Keratinocyte (primary cell): ENCODE data around the gene TK2. TPM values are rescaled to one million over a fixed set of nuclear protein-coding genes. Genes with fewer than 3 reads are reported as not detected.

Source experiments
- DNase-seq: peaks from one replicate; pipeline ENCODE4 v3.0.0-alpha.2; 2011; ENCODE audit warnings: low read depth, missing footprints, low spot score
- FAIRE-seq: peaks from 2 replicates; lab custom pipeline; 2011; peaks lifted over from hg19 to GRCh38; lab: Jason Lieb, UNC
- H2AFZ ChIP-seq: 2 replicates; pipeline ENCODE4 v1.6.0; 2012; ENCODE audit warnings: low read length, control low read depth, inconsistent platforms; ENCODE audit not compliant: control insufficient read depth
- H3K27ac ChIP-seq: 2 replicates; pipeline ENCODE4 v1.5.1; 2011; ENCODE audit warnings: low read length; ENCODE audit not compliant: control insufficient read depth, insufficient read depth
- H3K27me3 ChIP-seq: 3 replicates; pipeline ENCODE4 v1.6.0; 2011; ENCODE audit warnings: low read length; ENCODE audit not compliant: control insufficient read depth, insufficient read depth; ENCODE audit errors: extremely low read depth
- H3K36me3 ChIP-seq, 2 experiments: 2 replicates in 1 of 2; 3 replicates in 1 of 2; pipeline ENCODE4 v1.5.1; 2011; ENCODE audit warnings: low read length in 2 of 2, mild to moderate bottlenecking in 1 of 2; ENCODE audit not compliant: control insufficient read depth in 2 of 2, insufficient read depth in 2 of 2; ENCODE audit errors: extremely low read depth in 1 of 2
- H3K4me1 ChIP-seq: 3 replicates; pipeline ENCODE4 v1.5.1; 2011; ENCODE audit warnings: low read length; ENCODE audit not compliant: control insufficient read depth, insufficient read depth; ENCODE audit errors: extremely low read depth
- H3K4me2 ChIP-seq: 3 replicates; pipeline ENCODE4 v1.6.0; 2011; ENCODE audit warnings: low read depth, low read length; ENCODE audit not compliant: control insufficient read depth, insufficient read depth; ENCODE audit errors: extremely low read depth
- H3K4me3 ChIP-seq, 3 experiments: fragments of 200-600 bp in 1 of 3; sonication (generic) in 1 of 3; 2 replicates in 2 of 3; 3 replicates in 1 of 3; pipeline ENCODE4 v1.5.1; 2011 to 2016; ENCODE audit warnings: low read length in 3 of 3, mild to moderate bottlenecking in 3 of 3, control low read depth in 2 of 3, inconsistent platforms in 1 of 3, low read depth in 1 of 3, mixed read lengths in 1 of 3, mixed run types in 1 of 3, moderate library complexity in 1 of 3; ENCODE audit not compliant: control insufficient read depth in 2 of 3, insufficient read depth in 2 of 3; ENCODE audit errors: extremely low read depth in 1 of 3
- H3K79me2 ChIP-seq: 2 replicates; pipeline ENCODE4 v1.6.0; 2012; ENCODE audit warnings: low read length; ENCODE audit not compliant: control insufficient read depth, insufficient read depth
- H3K9ac ChIP-seq: 3 replicates; pipeline ENCODE4 v1.6.0; 2011; ENCODE audit warnings: low read length; ENCODE audit not compliant: control insufficient read depth, insufficient read depth; ENCODE audit errors: extremely low read depth
- H3K9me1 ChIP-seq: 3 replicates; pipeline ENCODE4 v1.6.0; 2011; ENCODE audit warnings: low read length; ENCODE audit not compliant: control insufficient read depth, insufficient read depth; ENCODE audit errors: extremely low read depth
- H3K9me3 ChIP-seq: 2 replicates; pipeline ENCODE4 v1.5.1; 2012; ENCODE audit warnings: low read depth, low read length; ENCODE audit not compliant: control insufficient read depth
- H4K20me1 ChIP-seq: 3 replicates; pipeline ENCODE4 v1.6.0; 2011; ENCODE audit warnings: low read length; ENCODE audit not compliant: control insufficient read depth, insufficient read depth; ENCODE audit errors: extremely low read depth
- CTCF ChIP-seq, 3 experiments: IDR thresholded peaks in 1 of 3; conservative IDR thresholded peaks in 1 of 3; optimal IDR thresholded peaks in 1 of 3; 2 replicates in 2 of 3; 3 replicates in 1 of 3; pipeline versions ENCODE3 to v1.5.1; 2011; ENCODE audit warnings: low read length in 3 of 3, mild to moderate bottlenecking in 3 of 3, moderate library complexity in 2 of 3, control low read depth in 1 of 3, inconsistent platforms in 1 of 3; ENCODE audit not compliant: insufficient read depth in 2 of 3; ENCODE audit errors: extremely low read depth in 1 of 3
- EZH2 ChIP-seq: IDR thresholded peaks from one replicate; pipeline ENCODE4 v1.6.1; 2012; ENCODE audit warnings: inconsistent platforms, mild to moderate bottlenecking, low read length, moderate library complexity
- dilution Hi-C: fragments of 300-500 bp; cut with MboI; formaldehyde crosslinking; loops from one replicate; pipeline ENCODE4 v1.7.0; 2020; ENCODE audit warnings: low sequenced_read_pairs; ENCODE audit not compliant: extremely low pct_ligation_motif_present
- polyA plus RNA-seq, 5 experiments: library from polyadenylated mRNA; depleted of rRNA in 3 of 5; stranded (reverse) in 3 of 5; stranded (forward) in 1 of 5; unstranded in 1 of 5; fragments of >200 nt; gene quantifications; 1 replicate in 1 of 5; 2 replicates in 3 of 5; 3 replicates in 1 of 5; pipeline versions ENCODE4 v1.2.1 to v1.2.3, GENCODE V29; 2011 to 2012; ENCODE audit warnings: missing spikeins in 2 of 5, low read depth in 1 of 5, low replicate concordance in 1 of 5

TK2 gene
- polyA plus RNA-seq, 1 donor (not counting 4 experiments of a cell fraction or from before 2014, with no cell fraction given): 19.7 TPM

- dilution Hi-C loops: no loop called here
- no peak for TF ChIP-seq CTCF (optimal IDR thresholded peaks at IDR 0.05 in 1 of 3, IDR thresholded peaks at IDR 0.05 in 1 of 3, conservative IDR thresholded peaks at IDR 0.05 in 1 of 3; ENCODE audit: extremely low read depth in 1 of 3, insufficient read depth in 2 of 3, low read length in 3 of 3)
- TF ChIP-seq EZH2: no peak
- no peak overlapping the region for H3K9ac ChIP-seq
- no peak overlapping the region for H3K4me2 ChIP-seq
- H3K79me2 ChIP-seq: no peaks in the 10 kb centered on the region
- peaks cover 3% of the 10 kb centered on the region for H3K4me1 ChIP-seq
- DNase-seq (no peak), FAIRE-seq (no peak)
- H3K9me1 ChIP-seq: no peaks in the 10 kb centered on the region
- H4K20me1 ChIP-seq: no peaks in the 10 kb centered on the region
- peaks cover 27% of the 10 kb centered on the region for H3K27me3 ChIP-seq
- H3K27ac ChIP-seq: no peak overlapping the region
- no peaks in the 10 kb centered on the region for H3K9me3 ChIP-seq
- H3K4me3 ChIP-seq: no peak overlapping the region
- H2AFZ ChIP-seq: no peak overlapping the region
- no peaks in the 10 kb centered on the region for H3K36me3 ChIP-seq
Observed at GRCh38 chr16:66459878-66460277, 90.0 kb downstream of the TK2 start.

GRCh38 chr16:66458853-66459252, 91.1 kb downstream of the TK2 start:
- H3K9me3 ChIP-seq: no peaks in the 10 kb centered on the region
- H3K4me2 ChIP-seq: no peak overlapping the region
- FAIRE-seq (no peak), DNase-seq (no peak)
- no peaks in the 10 kb centered on the region for H4K20me1 ChIP-seq
- H3K4me1 ChIP-seq: peaks cover 3% of the 10 kb centered on the region
- dilution Hi-C loops: no loop called here
- H3K27ac ChIP-seq: no peak overlapping the region
- H2AFZ ChIP-seq: no peak overlapping the region
- H3K9me1 ChIP-seq: no peaks in the 10 kb centered on the region
- no peak for TF ChIP-seq EZH2
- no peak for TF ChIP-seq CTCF (optimal IDR thresholded peaks at IDR 0.05 in 1 of 3, IDR thresholded peaks at IDR 0.05 in 1 of 3, conservative IDR thresholded peaks at IDR 0.05 in 1 of 3; ENCODE audit: extremely low read depth in 1 of 3, insufficient read depth in 2 of 3, low read length in 3 of 3)
- no peaks in the 10 kb centered on the region for H3K36me3 ChIP-seq
- no peak overlapping the region for H3K4me3 ChIP-seq
- H3K27me3 ChIP-seq: peaks cover 27% of the 10 kb centered on the region
- no peaks in the 10 kb centered on the region for H3K79me2 ChIP-seq
- H3K9ac ChIP-seq: no peak overlapping the region
